AG08396 (cell line): ENCODE results near the gene TAF12.
"Not testable (repeated sequence)": the region's sequence is repeated elsewhere in the genome, so short reads cannot be mapped to it uniquely, and the experiment has no call there.

ENCODE experiments used
- DNase-seq: peaks from one replicate; pipeline ENCODE4 v3.0.0; 2012; ENCODE audit warnings: low spot score, mixed read lengths

TAF12 gene

DNA sequence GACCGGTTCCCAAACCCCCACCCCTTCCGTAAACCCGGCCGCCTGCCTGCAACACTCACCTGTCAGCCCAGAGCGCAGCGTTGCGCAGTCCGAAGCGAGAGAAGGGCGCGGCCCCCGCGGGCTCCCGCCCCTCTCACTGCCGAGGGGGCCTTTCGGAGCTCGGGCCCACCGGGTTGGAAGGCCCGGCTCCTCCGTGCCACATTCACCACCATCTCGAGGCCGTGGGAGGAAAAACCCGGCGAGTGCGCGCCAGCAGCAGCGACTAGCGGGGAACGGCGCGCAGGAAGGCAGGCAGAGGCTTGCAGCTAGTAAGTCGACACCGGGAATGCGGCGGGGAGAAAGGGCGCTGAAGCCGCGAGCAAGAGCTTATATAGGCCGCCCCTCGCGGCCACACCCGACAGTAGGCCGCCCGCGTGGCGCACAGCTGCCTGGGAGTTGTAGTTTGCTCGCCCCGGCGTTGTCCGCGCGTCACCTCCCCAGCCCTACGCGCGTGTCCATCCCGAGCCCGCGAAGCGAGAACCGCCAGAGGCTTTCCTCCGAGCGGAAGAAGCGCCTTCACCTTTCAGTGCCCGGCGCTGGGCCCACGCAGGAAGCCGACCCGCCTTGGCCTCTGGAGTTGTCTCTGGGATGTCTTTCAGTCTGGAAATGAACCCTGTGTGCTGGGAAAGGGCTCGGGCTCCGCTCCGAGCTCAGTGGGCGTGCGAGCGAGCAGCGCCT, 61.2 kb downstream of the TAF12 start:
- peak; percentile 99 for DNase-seq

DNA sequence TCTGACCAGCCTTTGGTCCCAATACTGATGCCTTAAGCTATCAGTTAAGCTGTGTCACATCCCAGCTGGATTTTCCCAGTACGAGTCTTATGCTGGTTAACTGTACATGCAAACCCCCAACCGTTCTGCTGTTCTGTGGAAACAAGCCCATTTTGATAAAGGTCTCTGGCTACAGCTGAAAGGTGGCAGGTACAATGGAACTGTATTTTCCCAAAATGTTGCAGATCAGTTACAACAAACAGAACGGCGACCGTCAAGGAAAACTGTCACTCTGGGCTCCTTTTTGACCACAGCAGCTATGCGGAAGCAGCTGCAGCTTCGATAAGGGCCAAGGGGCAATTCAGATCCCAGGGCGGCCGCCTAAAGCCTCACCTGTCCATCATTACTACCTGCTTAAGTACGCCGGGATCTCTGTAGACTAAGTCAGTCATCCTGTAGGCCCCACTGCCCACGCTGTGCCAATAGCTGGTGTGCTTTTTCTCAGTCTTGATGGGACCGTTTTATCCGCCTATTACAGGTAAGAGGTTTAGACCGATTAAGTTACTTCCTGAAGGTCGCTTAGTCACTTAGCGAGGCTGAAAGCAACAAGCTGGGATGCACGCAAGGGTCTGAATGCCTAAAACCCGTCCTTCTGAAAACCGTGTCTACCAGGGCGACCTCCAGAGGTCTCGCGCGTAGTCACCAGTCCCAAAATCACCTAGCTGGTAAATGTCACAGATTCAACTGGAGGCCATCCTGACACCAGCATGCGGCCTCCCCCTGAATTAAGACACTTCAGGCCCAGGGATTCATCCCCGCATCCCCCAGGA, 61.9 kb downstream of the TAF12 start:
- DNase-seq, result peak; percentile 42

DNA sequence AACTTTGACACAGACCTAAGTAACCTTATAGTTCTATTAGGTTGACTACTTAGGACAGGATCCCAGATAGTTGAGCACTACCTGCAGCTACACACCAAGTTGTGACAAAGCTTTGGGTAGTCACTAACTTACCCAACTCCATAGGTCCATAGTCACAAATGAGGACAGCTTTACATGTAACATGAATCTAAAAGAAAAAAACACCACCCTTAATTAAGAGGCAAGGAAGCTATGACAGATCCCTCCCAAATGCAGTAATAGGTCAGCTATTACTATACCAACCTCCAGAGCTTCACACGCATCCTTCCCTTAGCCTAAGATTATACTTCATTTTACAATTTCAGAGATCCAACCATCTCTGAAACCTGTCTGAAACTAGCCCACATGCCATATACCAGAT, 63.5 kb downstream of the TAF12 start:
- DNase-seq, result no peak

DNA sequence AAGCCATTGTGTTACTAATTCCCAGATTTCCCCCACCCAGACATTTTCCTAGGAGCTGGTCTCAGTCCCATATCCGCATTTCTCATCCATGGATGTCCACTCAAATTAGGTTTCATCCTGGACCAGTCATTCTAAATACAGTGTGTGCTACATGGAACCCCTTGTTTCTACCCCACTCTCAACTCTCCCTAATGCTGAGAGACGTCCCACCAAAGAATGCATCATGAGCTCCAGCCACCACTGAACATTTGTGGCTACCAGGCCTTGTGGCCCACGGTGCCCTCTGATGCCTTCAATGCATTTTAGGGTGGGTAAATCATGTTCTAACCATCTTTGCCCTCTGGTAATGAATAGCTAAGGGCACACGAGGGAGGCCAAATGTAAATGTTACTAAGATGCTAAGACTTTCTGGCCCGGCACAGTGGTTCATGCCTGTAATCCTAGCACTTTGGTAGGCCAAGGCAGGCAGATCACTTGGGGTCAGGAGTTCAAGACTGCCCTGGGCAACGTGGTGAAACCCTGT, 64.1 kb downstream of the TAF12 start:
- no peak for DNase-seq

DNA sequence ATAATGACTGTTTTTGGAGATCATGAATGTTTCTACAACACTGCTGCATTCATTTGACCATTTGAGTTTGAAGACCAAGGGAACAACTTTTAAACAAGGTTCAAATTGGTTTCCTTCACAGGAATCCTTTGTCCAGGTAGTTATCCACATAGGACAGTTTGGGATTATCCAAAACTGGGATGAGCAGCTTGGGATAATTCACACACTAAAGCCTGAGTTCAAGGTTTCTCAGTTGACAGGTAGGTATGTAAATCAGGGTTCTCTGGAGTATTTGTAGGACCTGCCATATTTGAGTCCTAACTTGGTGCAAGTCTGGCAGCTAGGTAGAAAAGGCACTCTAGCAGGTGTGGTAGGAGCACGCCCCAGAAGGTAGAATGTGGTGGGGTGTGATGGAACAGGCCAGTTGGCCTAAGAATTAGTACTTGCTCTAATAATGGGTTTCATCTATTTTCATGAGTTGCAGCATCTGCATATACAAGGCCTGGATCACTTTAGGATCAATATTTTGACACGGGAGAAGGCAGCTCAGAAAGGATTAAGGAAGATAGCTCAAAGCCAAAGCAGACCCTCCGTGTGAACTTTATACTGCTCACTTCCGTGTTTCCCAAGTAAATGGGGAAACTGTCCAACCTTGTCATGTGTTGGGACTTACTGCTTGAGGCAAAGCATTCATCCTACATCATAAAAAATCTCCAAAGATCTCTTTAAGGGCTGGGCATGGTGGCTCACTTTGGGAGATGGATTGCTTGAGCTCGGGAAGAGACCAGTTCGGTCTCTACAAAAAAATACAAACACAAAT, 64.9 kb downstream of the TAF12 start:
- no peak for DNase-seq

DNA sequence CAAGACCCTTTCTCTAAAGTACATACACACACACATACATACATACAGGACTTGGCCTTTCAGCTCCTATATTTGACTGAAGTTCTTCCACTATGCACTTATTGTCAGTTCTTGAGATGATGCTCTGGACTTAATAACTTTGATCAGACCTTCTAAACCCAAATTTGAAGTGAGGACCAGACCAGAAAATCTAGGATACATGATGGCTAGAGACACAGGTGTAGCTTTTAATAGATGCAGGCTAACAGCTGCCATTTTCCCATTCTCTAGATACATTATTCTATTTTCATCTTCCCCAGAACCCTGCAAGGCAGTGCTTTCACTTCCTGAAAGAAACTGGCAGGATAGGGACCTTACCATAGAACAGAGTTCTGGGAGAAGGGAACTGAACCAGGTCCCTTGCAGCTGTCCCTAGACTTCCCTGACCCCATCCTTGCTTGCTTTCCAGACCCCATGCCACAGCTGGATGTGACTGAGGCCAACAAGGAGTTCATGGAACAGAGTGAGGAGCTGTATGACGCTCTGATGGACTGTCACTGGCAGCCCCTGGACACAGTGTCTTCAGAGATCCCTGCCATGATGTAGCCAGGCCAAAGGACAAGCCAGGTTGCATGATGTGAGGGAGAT, 65.7 kb downstream of the TAF12 start:
- DNase-seq, result no peak

DNA sequence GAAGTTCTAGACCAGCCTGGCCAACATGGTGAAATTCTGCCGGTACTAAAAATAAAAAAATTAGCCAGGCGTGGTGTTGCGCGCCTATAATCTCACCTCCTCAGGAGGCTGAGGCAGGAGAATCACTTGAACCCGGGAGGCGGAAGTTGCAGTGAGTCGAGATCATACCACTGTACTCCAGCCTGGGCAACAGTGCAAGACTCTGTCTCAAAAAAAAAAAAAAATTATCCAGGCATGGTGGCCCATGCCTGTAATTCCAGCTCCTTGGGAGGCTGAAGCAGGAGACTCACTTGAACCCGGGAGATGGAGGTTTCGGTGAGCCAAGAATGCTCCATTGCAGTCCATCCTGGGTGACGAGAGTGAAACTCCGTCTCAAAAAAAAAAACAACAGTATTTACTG, 69.3 kb downstream of the TAF12 start:
- DNase-seq, result no peak

DNA sequence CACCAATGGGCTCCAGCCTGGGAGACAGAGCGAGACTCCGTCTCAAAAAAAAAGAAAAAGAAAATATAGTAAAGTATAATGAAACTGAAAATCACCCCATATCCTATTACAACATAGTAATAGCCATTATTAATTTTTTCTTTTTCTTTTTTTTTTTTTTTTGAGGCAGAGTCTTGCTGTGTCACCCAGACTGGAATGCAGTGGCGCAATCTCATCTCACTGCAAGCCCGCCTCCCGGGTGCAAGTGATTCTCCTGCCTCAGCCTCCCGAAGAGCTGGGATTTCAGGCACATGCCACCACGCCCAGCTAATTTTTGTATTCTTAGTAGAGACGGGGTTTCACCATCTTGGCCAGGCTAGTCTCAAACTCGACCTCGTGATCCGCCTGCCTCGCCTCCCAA, 70.0 kb downstream of the TAF12 start:
- not testable (repeated sequence) for DNase-seq

DNA sequence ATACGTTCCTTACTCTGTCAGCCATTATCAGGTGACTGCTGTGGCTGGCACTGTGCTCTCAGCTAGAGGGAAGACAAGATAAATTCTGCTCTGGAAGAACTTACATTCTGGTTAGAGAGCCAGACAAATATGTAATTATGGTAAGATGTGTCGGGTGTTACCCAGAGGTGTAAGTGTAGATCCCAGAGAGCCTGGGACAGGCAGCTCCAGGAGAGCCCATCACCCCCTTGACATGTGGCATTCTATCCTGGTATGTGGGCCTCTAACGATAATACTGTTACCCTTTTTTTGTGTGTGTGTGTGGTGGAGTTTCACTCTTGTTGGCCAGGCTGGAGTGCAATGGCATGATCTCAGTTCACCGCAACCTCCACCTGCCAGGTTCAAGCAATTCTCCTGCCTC, 71.0 kb downstream of the TAF12 start:
- no peak for DNase-seq

DNA sequence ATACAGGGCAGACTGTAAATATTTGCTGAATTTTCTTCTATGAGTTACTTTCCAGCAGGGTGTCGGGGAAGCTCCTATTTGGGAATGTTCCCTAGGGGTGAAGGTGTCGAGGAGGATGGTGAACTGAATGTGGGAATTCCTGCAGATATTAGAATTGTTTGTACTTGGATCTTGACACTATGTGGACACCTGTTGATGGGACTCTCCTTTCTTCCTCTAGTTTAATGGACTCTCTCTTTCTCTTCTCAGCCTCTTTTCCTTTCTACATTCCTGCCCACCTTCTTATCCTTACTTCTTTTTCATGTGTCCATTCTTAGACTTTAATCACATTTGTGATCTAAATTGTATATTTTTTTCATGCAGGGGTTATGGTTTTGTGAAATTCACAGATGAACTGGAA, 75.9 kb downstream of the TAF12 start:
- DNase-seq, result no peak

DNA sequence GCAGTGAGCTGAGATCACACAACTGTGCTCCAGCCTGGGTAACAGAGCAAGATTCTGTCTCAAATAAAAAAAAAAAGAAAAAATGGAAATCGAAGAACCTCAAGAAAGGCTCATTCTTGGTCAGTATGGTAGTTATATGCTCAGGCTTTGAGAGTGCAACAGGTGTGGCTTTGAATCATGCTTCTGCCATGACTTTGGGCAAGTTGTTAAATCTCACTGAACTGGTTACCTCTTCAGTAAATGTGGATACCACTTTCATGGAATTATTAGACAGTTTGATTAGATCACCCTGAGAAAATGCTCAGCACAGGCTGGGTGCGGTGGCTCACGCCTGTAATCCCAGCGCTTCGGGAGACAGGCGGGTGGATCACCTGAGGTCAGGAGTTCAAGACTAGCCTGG, 77.1 kb downstream of the TAF12 start:
- no peak for DNase-seq

DNA sequence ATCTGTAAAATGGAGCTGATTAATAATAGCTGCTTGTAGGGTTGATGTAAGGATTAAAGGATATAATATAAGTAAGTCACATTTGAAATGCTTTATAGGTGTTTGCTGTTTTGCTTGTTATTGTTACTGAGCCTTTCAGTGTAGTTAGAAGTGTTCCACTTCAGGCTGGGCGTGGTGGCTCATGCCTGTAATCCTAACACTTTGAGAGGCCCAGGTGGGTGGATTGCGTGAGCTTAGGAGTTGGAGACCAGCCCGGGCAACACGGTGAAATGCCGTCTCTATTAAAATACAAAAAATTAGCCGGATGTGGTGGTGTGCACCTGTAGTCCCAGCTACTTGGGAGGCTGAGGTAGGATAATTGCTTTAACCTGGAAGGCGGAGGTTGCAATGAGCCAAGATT, 77.8 kb downstream of the TAF12 start:
- no peak for DNase-seq

DNA sequence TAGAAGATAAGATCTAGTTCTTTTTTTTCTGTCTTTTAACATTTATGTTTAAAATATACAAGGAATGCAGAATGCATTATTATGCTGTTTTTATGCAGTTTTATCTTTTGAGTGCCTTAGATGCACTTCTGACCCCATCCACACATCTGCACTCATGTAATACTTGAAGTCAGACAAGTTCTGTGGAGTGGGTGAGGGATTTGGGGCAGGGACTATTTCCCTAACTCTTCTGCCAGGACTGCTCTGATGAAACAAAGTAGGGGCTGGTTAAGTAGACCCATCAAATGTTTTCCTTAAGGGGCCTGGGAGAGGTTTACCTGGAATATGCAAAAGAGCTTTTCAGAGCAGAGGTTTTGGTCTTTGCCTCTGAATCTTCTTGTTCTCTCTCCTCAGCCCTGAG, 78.6 kb downstream of the TAF12 start:
- no peak for DNase-seq

DNA sequence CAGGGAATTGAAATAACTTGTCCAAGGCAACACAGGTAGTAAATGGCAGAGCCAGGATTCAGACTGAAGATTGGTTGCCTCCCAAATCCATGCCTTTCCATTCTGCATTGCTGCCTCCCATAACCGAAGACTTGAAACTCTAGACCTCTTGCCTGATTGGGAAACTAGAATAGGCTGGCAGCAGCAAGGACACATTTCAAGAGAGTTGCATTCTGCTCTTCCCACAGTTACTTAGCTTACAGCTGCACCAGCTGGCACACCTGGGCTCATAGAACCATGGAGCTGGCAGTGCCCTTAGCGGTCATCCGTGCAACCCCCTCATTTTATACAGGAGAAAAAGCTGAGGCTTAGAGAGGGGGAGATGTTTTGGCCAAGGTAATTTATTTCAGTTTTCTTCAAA, 82.0 kb downstream of the TAF12 start:
- DNase-seq, result no peak
